Measurements from ENCODE around the gene EML5.
A peak's percentile ranks its signal among the peaks of the same experiment; 100 is the strongest.
"Not testable (repeated sequence)": the region's sequence is repeated elsewhere in the genome, so short reads cannot be mapped to it uniquely, and the experiment has no call there.

The EML5 gene

DNA sequence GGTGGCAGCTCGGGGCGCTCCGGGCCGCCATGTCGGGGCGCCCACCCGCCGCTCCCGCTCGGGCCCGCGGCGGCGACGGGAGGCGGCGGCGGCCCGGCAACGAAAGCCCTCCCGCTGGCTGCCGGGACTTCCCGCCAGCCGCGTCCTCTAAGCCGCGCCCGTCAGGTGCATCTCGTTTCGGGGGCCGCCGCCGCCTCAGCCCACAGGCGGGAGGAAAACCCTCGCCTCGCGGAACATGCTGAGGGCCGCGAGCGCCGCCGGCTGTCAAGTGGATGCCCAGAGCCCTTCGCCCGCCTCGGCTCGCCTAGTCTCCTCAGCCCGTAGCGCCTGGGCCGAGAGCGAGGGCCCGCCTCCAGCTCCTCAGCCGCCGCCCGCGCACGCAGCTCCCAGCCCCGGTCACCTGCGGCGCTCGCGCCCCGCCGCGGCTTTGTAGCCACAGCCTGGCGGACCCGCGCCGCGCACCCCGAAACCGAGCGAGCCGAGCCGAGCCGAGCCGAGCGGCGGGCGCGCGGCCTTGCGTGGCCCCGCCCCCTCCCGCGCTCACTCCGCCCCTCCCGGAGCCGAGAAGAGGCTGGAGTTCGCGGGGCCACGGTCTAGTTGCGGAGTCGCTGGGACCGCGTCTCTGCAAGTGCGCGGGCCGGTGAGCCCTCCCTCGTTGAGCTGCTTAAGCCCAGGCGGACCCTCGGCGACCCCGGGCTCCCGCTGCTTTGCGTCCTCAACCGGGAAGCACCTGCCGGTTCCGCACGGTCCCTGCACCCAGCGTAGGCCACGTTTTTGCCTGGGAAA is at the start of gene EML5:
TSS of gene EML5 (minus strand) at position 481 of the 786 bp plus-strand sequence. CDS start at position 31, 450 bp downstream.
- DNase-seq (ENCODE audit: low spot score) = peak; percentile 78

DNA sequence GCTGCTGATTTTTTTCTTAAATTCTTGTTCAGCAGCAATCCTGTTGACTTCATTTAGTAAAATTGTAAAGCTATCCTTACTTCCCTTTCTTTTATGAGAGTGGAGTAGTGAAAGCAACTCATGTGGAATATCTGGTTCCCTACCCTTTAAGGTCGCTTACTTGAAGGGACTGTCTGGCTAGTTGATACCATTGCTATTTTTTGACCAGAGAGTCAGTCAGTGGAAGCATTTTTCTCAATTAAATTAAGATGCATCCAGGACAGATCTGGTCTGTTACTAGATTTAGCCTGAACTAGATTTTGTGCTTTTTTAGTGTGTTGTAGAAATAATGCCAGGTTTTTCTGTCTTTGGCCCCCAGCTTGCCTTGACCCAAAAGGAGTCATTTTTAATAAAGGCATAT is 49.7 kb upstream of the EML5 start:
- no peak for DNase-seq (ENCODE audit: low spot score)

DNA sequence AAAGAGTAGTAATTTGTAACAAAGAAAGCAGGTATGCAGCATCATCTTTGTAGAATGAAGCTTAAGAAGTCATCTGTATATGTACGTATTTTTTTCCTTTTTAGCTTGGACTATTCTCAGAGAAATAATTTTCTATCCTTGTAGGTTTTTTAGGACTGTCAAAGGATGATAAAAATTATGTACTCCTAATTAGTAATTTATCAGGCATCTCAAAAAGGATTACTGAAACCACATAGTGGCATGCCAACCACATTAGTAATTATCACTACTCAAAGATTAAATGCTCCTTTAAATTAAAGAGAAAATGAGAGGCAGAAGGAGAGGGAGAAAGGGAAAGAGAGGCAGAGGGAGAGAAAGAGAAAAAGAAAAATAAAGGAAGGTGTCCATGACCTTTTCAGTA is 49.0 kb upstream of the EML5 start:
- DNase-seq (ENCODE audit: low spot score) = no peak

DNA sequence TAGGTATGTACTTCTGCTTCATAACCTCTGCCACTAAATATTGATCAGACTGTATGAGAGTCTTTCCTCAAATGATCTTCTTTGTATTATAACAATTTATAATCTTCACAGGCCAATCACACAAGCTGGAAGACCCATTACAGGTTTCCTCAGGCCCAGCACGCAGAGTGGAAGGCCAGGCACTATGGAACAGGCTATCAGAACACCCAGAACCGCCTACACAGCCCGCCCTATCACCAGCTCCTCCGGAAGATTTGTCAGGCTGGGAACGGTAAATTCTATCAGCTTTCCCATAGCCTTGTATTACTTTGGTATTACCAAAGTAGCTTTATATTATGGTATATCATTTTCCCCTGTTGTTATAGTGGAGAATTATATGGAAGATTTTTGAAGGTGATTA is 48.2 kb upstream of the EML5 start:
- no peak for DNase-seq (ENCODE audit: low spot score)

DNA sequence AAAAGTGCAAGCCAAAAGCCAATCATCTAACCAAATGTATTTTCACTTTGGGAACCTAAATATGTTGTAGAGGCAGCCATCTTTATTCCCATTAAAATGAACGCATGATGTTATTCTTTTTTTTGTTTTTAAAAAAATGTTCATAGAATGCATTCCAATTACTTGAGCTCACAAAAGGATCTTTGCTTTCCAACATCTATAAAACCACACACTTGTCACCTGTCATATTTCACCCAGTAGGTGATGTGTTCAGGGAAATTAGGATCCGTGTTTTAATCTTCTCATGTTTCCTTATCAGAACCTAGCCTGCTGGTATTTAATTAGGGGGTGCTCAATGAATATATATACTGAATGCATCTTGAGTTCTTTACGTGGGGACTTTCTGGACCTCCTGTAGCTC is 45.3 kb upstream of the EML5 start:
- no peak for DNase-seq (ENCODE audit: low spot score)

DNA sequence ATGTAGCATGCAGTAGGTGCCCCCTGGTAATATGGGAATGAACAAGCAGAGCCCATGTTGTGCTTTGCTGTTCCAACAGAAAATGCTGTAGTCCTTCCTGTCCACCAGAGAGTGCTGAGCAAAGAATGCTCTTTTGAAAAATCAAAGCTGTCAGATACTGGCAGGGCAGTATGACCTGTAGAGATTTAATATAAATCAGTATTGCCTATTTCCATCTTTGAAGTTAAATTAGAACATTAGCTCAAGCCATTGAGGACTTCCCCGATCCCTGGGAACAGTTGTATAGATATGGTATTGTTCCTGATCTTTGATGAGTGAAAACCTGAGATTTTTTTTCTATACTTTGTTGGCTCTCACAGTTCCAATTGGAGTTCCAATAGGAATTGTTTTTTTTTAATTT is 44.7 kb upstream of the EML5 start:
- DNase-seq (ENCODE audit: low spot score) = no peak

DNA sequence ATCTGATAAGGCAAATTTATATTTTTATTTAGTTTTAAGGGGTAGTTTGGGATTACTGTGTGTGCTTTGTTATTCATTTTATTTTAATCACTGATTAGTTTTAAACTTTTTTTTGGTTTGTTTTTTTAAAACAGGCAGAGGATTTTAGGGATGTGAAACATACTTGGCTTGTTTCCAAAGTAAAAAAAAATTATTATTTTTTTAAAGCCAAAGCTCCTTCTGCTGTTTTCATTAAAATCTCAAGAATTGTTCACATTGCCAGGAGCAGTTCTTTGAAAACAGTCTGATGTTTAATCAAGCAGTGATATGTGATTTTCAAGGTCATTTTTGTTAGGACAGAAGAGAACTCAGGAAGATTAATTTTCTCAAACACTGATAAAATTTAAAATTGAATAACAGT is 42.9 kb upstream of the EML5 start:
- DNase-seq (ENCODE audit: low spot score) = no peak

DNA sequence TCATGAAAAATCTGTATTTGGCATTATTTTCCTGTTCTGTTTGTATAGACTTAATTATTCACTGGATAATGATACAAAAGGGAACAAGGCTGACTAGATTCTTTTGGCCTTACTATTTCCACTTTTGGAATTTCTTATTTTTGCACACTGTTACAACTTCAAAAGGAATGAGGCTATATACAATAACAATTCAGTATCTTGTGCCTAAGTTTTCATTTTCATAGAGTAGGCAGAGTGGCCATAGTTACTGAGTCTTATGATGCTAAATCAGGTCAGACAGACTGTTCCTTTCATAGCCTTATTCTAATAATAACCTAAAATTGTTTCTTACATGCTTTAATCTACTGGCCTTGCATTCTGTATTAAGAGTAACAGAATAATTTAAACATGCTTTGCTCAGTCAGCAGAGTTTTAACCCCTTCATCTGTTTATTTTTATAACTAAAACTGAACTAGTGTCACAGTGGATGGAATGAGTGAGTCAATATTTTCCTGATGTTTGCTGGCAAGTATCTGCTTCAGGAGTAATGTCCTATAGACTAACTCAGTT is 42.2 kb upstream of the EML5 start:
- no peak for DNase-seq (ENCODE audit: low spot score)

DNA sequence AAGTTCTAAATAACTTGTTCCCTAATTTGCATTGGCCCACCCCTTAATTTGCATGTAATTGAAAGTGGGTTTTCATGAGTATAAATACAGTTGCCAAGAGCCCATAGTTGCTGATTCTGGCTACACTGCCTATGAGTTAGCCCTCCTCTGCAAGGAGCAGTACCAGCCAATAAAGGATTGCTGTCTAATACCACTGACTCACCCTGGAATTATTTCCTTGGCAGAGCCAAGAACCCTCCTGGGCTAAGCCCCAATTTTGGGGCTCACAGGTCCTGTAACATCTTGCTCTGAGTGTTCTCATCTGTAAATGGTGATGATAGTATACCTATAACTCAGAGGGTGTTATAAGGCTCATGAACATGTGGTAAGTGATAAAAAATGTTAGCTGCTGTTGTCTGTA is 38.5 kb upstream of the EML5 start:
- DNase-seq (ENCODE audit: low spot score) = no peak

DNA sequence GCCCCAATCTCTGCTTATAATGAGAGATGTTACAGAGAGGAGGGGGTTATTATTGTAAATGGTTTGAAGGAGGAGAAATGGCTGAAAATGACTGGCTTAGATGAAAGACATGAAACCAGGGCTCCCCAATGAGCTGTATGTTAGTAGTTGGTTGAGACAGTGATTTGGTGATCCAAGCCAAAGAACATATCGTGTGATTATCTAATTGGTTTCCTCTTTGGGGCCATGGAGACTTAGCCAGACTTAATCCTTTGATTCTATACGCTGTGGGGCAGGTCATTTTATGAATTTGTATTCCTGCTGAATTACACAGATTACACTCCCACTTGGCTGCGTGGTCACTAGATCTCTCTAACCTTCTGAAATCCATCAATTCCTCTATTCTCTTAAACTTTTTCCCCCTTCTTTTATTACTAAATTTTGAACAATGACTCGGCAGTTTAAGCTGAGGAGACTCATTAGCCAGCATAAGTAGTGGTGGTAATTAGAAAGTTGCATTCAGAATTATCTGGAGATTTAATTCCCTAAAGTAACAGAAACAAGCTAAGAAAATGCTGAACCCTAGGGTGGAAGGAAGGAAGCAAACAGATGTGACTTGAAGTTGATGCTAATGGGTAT is 37.0 kb upstream of the EML5 start:
- no peak for DNase-seq (ENCODE audit: low spot score)

DNA sequence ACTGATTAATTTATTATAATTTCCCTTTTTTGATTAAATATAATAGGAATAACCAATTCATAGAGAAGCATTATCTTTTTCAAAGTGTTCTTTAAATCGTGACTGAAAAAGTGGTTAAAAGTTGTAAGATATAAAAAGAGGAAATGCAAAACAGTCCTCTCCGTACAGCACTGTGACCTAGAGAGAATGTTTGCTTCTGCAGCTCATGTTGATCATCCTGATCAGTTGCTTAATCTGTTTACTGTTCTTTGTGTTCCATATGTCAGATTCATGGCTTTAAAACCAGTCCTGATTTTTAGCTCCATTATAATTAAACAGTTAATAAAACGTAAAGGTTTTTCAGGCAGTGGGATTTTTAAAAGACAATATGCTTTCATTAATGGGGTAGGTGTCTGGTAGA is 36.4 kb upstream of the EML5 start:
- DNase-seq (ENCODE audit: low spot score) = no peak

DNA sequence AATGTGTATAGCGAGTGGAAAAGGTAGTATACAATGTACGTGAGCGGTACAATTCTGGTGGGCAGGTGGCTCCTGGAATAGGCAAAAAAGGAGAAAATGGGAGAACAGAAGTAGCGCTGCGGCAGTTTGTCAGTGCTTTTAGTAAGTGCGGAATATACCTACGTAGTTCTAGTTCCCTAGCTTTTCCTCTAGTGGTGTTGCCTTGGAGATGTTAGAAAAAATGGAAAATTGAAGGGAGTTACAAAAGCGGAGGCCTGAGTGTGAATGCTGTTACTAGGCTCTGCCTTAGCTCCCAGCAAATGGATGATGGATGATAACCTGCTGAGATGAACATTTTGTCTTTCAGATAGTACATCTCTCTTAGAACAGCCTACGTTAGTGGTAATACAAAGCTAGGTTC is 32.8 kb upstream of the EML5 start:
- DNase-seq (ENCODE audit: low spot score) = no peak

DNA sequence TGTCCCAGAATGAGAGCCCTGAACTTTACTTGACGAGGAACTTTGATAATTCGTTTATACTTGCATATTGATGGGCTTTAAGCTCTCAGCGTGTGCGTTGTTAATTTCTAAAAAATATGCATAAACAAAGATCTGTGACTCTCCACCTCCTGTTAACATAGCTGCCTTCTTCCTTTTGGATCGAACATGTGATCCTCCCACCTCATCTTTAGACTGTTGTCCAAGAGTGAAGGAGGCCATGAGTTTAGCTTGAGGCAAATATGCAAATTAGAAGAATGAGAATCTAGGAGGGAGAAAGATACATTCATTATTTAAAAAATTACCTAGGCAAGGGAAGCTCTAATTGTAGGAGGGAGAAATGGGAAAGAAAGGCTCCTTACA is 32.3 kb upstream of the EML5 start:
- no peak for DNase-seq (ENCODE audit: low spot score)

DNA sequence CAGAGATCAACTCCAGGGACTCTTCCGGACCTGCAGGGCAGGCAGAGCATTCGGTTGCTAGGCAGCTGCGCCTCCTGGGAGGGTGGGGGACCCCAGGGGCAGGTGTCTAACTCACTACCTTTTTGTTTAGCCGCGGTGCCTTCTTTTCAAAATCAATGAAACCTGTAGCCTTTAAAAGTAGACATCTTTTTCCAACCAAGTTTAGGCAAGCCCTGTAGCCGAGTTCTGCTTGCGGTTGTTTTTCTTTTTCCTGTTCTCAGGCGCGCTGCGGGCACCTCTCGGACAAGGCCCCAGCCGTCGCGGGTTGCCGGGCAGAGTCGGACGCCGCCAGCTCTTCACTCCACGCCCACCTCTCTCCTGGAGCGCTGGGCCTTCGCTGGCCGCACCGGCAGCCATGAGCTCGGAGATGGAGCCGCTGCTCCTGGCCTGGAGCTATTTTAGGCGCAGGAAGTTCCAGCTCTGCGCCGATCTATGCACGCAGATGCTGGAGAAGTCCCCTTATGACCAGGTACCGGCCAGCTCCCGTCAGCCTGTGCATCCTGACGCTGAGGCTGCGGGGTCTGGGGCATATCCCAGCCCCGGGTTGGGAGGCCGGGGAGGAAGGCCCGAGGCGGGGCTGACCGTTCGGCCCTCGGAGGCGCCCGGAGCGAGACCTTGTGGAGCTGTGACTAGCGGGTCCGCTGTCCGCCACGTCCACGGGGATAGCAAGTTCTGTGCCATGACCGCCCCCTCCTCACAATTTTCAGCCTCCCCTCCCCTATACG is 31.7 kb upstream of the EML5 start, which contains the start of gene TTC8:
TSS of gene TTC8 (plus strand) at position 338 of the 764 bp plus-strand sequence. CDS start at position 395, 57 bp downstream.
- DNase-seq (ENCODE audit: low spot score) = peak; percentile 84

DNA sequence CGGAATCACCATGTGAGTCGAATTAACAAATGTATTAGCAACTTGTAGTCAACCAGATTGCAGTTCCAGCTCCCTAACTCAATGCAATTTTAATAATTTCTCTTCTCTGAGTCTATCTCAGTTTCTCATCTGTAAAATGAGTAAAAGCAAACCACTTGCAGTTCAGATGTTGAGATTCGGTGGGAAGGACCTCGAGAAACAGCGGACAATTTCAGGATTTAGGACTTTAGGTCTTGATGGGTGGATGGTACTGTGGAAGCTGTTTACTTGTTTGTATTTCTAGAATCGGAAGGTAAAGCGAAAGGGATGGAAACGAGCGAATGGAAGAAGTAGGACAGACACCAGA is 31.2 kb upstream of the EML5 start:
- no peak for DNase-seq (ENCODE audit: low spot score)

DNA sequence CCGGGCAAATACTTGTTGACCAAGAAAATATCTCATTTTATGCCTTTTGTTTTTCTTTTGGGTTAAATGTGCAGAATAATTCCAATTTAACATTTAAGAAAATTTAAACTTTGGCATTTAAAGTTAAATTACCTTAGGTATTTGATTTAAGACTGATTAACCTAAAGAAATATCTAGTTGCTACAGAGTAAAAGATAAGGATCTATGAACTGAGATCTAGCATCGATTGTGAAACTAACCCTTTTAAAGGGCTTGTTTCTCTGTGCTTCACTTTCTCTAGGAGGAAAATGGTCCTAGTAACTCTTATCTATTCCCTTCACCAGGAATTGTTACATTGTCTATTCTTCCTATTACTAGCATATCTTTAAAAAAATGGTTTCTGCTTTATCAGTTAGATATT is 29.1 kb upstream of the EML5 start:
- no peak for DNase-seq (ENCODE audit: low spot score)

DNA sequence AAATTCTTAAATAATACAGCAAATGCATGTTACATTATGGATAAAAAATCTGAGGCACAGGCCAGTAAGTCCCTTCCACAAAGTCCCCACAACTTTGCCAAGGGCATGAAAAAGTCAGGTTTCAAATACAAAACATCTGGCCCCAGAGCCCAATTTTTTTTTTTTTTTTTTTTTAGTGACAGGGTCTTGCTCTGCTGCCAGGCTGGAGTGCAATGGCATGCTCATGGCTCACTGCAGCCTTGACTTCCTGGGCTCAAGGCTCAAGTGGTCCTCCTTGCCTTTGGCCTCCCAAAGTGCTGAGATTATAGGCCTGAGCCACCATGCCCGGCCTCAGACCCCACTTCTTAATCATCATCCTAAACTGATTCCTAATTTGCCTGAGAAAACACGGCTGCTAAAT is 28.6 kb upstream of the EML5 start:
- no peak for DNase-seq (ENCODE audit: low spot score)

DNA sequence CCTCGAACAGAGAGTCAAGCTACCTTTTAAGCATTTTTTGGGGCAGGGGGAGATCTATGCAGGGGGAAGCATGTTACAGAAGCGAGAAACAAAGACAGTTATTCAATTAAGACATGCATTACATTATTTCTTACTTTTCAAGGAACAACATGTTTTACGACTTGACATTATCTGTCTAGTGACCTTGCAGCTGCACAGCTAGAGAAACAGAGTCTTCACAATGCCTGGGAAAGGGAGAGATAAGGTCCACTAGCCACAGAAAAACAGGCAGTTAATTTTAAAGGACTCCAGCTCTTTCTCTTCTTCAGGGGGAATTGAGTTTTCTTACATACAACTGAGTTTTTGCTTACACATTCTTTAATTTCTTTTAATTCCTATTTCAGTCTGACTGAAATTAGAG is 26.9 kb upstream of the EML5 start:
- not testable (repeated sequence) for DNase-seq (ENCODE audit: low spot score)

DNA sequence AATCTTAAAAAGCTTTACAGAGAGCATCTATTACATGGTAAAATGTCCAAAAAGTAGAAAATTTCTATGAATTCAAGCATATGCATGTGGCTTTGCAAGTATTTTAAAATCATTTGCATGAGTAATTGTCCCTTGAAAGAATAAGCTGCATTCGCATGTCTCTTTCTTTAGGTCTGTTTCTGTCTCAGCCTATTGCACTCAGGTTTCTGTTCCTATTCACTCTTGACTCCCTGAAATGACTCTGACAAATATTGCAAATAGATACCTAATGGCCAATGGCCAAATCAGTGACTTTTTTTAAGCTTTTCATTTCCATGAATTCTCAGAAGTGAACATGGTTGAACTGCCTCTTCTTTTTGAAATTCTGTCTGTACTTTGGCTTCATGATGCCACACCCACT is 25.3 kb upstream of the EML5 start:
- no peak for DNase-seq (ENCODE audit: low spot score)

DNA sequence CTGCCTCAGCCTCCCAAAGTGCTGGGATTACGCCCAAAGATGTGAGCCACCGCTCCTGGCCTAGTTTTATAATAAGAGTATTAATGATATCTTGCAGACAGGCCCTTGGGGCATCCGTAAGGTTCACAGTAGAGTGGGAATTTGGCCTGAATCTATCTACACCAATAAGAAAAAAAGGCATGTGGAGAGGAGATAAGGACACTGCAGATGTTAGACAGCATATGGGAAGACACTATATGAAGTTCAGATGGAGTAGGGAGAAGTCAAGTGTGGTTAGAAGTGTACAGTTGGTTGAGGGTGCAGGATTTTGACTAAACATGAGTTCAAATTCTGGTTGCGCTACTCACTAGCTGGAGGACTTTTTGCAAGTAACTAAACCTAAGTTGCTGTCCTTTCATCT is 23.2 kb upstream of the EML5 start:
- no peak for DNase-seq (ENCODE audit: low spot score)

DNA sequence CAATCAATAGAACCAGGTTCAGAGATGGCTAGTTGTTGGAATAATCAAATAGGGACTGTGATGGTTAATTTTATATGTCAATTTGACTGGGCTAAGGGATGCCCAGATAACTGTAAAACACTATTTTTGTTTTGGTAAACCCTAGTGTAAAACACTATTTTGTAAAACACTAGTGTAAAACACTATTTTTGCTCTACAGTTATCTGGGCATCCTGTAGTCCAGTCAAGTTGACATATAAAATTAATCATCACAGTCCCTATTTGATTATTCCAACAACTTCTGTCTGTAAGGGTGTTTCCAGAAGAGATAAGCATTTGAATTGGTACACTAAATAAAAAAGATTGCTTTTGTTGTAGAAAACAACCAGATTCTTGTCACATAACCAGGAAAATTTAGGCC is 15.6 kb upstream of the EML5 start:
- no peak for DNase-seq (ENCODE audit: low spot score)

DNA sequence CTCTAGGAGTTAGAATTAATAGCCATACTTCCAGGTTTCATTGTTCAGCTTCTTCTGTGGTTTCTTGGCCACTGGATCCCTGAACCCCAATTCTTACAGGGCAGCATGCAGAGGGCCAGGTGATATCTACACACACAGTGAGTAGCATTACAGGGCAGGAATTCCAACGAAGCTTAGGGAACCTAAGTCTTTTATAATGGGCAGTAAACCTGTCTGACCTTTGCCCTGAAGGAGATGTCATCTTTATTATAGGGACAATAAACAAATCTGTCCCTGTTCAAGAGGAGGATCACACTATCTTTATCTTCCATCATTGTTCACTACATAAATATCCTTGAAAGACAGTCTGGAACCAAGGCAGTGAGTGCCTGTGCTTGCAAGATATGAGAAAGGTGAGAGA is 11.7 kb upstream of the EML5 start:
- no peak for DNase-seq (ENCODE audit: low spot score)

DNA sequence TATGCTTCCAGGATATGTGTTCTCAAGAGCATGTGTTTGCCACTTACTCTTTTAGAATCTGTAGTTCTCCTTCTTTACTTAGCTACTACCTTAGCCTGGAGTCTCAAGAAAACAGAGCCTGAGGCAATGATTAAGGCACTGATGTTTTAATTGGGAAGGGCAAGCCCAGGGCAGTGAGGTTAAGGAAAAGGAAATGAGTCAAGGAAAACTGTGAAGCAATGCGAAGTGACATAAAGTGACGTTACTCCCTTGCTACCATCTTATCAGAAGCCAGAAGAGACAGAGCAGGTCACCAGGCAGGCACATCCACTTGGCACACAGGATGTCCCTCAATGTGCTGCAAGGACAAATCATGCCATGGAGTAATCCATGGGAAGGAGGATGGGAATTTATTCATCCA is 11.3 kb upstream of the EML5 start:
- no peak for DNase-seq (ENCODE audit: low spot score)

All from CD4-positive, alpha-beta T cell treated with Interleukin-6 at 100 ng/mL for 8 hours (primary cell).